ENCODE results near the gene OR1E1.
"Not testable (repeated sequence)": the region's sequence is repeated elsewhere in the genome, so short reads cannot be mapped to it uniquely, and the experiment has no call there.

The OR1E1 gene

GRCh38 chr17:3440451-3440850 lies 42.2 kb upstream of the OR1E1 start (continued):
- TF ChIP-seq PATZ1 (CRISPR knock-in tag; IDR thresholded peaks at IDR 0.05; ENCODE audit: borderline replicate concordance) = no peak

GRCh38 chr17:3438368-3438767 lies 40.2 kb upstream of the OR1E1 start:
- TF ChIP-seq CREB5 (CRISPR knock-in tag; IDR thresholded peaks at IDR 0.05; ENCODE audit: low read depth) = no peak
- no peak for TF ChIP-seq ARNTL (CRISPR knock-in tag; IDR thresholded peaks at IDR 0.05; ENCODE audit: borderline replicate concordance, low read depth)
- TF ChIP-seq POU6F1 (CRISPR knock-in tag; IDR thresholded peaks at IDR 0.05; ENCODE audit: borderline replicate concordance, low read depth) = no peak
- no peak for TF ChIP-seq TCF4 (CRISPR knock-in tag; IDR thresholded peaks at IDR 0.05; ENCODE audit: borderline replicate concordance)
- no peak for TF ChIP-seq SNAI2 (CRISPR knock-in tag; IDR thresholded peaks at IDR 0.05)
- no peak for TF ChIP-seq ZC3H10 (CRISPR knock-in tag; IDR thresholded peaks at IDR 0.05)
- TF ChIP-seq CSRNP3 (CRISPR knock-in tag; IDR thresholded peaks at IDR 0.05) = no peak
- TF ChIP-seq TOX (CRISPR knock-in tag; IDR thresholded peaks at IDR 0.05; ENCODE audit: borderline replicate concordance) = no peak
- TF ChIP-seq GLIS3 (CRISPR knock-in tag; IDR thresholded peaks at IDR 0.05) = no peak
- TF ChIP-seq ZNF8 (CRISPR knock-in tag; IDR thresholded peaks at IDR 0.05) = no peak
- ATAC-seq = no peak

GRCh38 chr17:3433741-3434140 lies 35.5 kb upstream of the OR1E1 start, which contains the start of gene OR1E2:
TSS of gene OR1E2 (minus strand) at chr17:3433841. CDS start at chr17:3433841, 0 bp downstream.
- no peak for ATAC-seq
- TF ChIP-seq ESRRG (CRISPR knock-in tag; IDR thresholded peaks at IDR 0.05) (no peak), ZNF565 (CRISPR knock-in tag; conservative IDR thresholded peaks at IDR 0.05; ENCODE audit: low read depth) (no peak)

GRCh38 chr17:3433215-3433614 lies 35.0 kb upstream of the OR1E1 start:
- ATAC-seq = not testable (repeated sequence)

- no peak for ATAC-seq
- no peak for TF ChIP-seq OSR1 (CRISPR knock-in tag; IDR thresholded peaks at IDR 0.05)
- TF ChIP-seq ARNTL (CRISPR knock-in tag; IDR thresholded peaks at IDR 0.05; ENCODE audit: borderline replicate concordance, low read depth) = no peak
- no peak for TF ChIP-seq ZFP30 (CRISPR knock-in tag; IDR thresholded peaks at IDR 0.05)
- no peak for TF ChIP-seq TOX (CRISPR knock-in tag; IDR thresholded peaks at IDR 0.05; ENCODE audit: borderline replicate concordance)
- TF ChIP-seq ZNF565 (CRISPR knock-in tag; conservative IDR thresholded peaks at IDR 0.05; ENCODE audit: low read depth) = no peak
- TF ChIP-seq POU6F1 (CRISPR knock-in tag; IDR thresholded peaks at IDR 0.05; ENCODE audit: borderline replicate concordance, low read depth) = no peak
- no peak for TF ChIP-seq ISL1 (CRISPR knock-in tag; IDR thresholded peaks at IDR 0.05)
- TF ChIP-seq TCF4 (CRISPR knock-in tag; IDR thresholded peaks at IDR 0.05; ENCODE audit: borderline replicate concordance) = no peak
- no peak for TF ChIP-seq ESRRG (CRISPR knock-in tag; IDR thresholded peaks at IDR 0.05)
- TF ChIP-seq ZC3H10 (CRISPR knock-in tag; IDR thresholded peaks at IDR 0.05) = no peak
- TF ChIP-seq CREB5 (CRISPR knock-in tag; IDR thresholded peaks at IDR 0.05; ENCODE audit: low read depth) = no peak
- TF ChIP-seq BACH2 (CRISPR knock-in tag; IDR thresholded peaks at IDR 0.05; ENCODE audit: borderline replicate concordance) = no peak
- no peak for TF ChIP-seq GLIS3 (CRISPR knock-in tag; IDR thresholded peaks at IDR 0.05)
- TF ChIP-seq SNAI2 (CRISPR knock-in tag; IDR thresholded peaks at IDR 0.05) = no peak
- TF ChIP-seq CSRNP3 (CRISPR knock-in tag; IDR thresholded peaks at IDR 0.05) = no peak
- no peak for TF ChIP-seq ZNF8 (CRISPR knock-in tag; IDR thresholded peaks at IDR 0.05)
- no peak for TF ChIP-seq TSHZ2 (CRISPR knock-in tag; IDR thresholded peaks at IDR 0.05)
- no peak for TF ChIP-seq ZFP3 (CRISPR knock-in tag; IDR thresholded peaks at IDR 0.05)
These were observed 20.0 kb upstream of the OR1E1 start for GRCh38 chr17:3418222-3418621.

Data from SK-N-SH treated with all-trans-retinoic acid at 6 μM for 48 hours (cell line).